ENCODE measurements around the gene HOXA1.

GRCh38 chr7:27141137-27141922, 45.5 kb upstream of the HOXA1 start:
- TF ChIP-seq RARB (CRISPR knock-in tag; IDR thresholded peaks at IDR 0.05) (no peak), ZNF565 (CRISPR knock-in tag; conservative IDR thresholded peaks at IDR 0.05; ENCODE audit: low read depth) (no peak), POU6F1 (CRISPR knock-in tag; IDR thresholded peaks at IDR 0.05; ENCODE audit: borderline replicate concordance, low read depth) (no peak), BACH2 (CRISPR knock-in tag; IDR thresholded peaks at IDR 0.05; ENCODE audit: borderline replicate concordance) (no peak), GLIS3 (CRISPR knock-in tag; IDR thresholded peaks at IDR 0.05) (no peak), ZNF70 (CRISPR knock-in tag; IDR thresholded peaks at IDR 0.05) (no peak), CSDC2 (CRISPR knock-in tag; IDR thresholded peaks at IDR 0.05) (no peak), ISL1 (CRISPR knock-in tag; IDR thresholded peaks at IDR 0.05) (no peak), ZFP30 (CRISPR knock-in tag; IDR thresholded peaks at IDR 0.05) (no peak), PATZ1 (CRISPR knock-in tag; IDR thresholded peaks at IDR 0.05; ENCODE audit: borderline replicate concordance) (no peak), ESRRG (CRISPR knock-in tag; IDR thresholded peaks at IDR 0.05) (no peak)
